Head of caudate nucleus (tissue), 42 donors: ENCODE data around the gene ITGAV.

ENCODE experiments used
- DNase-seq, 42 donors: peaks; one replicate each; pipeline versions ENCODE4 v3.0.0 to v3.0.0-alpha.2; 2020 to 2021; ENCODE audit warnings: mixed read lengths in 7 of 42
- intact Hi-C: fragments of 100-400 bp; cut with DNase I; formaldehyde crosslinking; loops from one replicate; pipeline ENCODE4 v1.15.0; 2022

The ITGAV gene

GRCh38 chr2:186603286-186603685 lies 13.4 kb downstream of the ITGAV start:
- no peak for DNase-seq
- intact Hi-C loops, result no loop called here

DNA sequence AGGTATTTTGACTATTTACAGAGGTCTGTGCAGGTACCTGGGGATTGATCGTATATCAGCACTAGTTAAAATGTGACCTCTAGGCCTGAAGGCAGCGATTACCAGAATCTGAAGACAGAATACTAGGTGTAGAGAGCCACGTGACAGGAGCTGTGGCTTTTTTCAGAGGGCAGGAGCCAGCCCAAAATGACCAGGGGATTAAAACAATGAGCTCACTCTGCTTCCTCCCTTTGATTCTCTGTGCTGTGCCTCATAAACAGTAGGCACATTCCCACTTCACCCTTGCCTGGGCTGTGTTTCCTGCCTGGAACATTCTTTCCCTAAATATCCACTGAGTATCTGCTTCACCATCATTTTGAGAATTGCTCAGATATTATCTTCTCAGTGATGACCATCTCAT lies 15.2 kb downstream of the ITGAV start:
- no peak for DNase-seq
- intact Hi-C loops, result no loop called here

DNA sequence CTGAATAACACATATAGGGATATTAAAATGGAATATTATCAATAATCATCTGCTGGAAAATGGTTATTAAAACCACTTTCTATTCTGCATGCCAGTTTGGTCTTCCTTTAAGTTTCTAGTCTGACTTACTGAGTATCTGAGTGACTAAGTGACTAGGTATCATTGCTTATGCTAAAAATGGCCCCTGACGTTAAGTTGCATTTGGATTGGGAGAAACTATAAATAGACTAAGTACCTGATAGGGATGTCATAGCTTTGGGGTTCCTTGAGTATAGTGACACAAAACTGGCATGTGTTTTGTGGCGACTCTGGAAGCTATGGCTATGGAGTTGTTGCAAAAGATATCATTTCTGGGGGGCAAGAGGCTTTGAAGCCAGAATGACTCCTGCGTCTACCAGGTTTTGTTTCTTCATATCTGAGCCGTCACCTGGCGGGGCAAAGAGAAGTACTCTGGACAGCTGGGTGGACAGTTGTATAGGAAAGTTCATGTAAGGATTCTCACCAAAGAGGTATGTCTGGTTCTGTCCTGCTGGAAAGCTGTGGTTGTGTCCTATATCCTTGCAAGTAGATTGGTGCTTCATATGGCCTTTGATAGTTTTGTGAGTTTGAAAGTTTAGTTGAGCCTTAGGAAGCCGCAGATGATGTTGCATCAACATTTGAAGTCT lies 17.9 kb downstream of the ITGAV start:
- intact Hi-C loops, result no loop called here
- DNase-seq, result no peak

DNA sequence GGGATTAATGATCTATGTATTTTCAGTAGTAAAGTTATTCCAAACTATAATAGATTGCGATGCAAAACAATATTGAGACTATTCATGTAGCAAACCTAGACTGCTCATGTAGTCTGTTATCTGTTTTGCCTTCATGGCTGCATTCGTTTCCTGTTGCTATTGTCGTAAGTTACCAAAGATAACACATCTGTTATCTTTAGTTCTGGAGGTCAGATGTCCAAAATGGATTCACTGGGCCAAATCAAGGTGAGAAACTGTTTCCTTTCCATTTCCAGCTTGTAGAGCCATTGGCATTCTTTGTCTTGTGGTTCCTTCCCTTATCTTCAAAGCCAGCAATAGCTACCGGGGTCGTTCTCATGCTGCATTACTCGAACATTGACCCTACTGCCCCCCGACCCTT lies 20.9 kb downstream of the ITGAV start:
- intact Hi-C loops, result no loop called here
- no peak for DNase-seq

GRCh38 chr2:186611526-186611925 lies 21.7 kb downstream of the ITGAV start:
- intact Hi-C loops, result no loop called here
- DNase-seq, result no peak

DNA sequence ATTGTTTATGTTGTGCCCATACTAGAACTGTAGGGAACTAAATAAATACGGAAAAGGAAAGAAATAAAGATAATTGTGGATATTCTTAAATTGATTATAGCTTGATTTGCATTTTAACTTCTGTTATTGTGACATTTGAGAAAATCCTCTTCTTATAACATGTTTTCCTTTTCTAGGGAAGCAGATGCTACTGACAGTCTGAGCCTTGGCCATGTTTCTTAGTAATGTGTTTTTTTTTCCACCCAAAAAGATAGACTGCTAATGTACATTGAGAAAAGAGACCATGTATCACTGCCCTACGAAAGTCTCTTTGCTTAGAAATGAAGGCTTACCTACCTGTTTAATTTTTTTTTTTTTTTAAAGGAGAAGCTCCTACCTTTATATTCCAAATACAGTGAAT lies 22.2 kb downstream of the ITGAV start:
- DNase-seq, result no peak
- intact Hi-C loops, result no loop called here

- no peak for DNase-seq
- intact Hi-C loops, result no loop called here
Observed at GRCh38 chr2:186612555-186613440, 22.9 kb downstream of the ITGAV start.

DNA sequence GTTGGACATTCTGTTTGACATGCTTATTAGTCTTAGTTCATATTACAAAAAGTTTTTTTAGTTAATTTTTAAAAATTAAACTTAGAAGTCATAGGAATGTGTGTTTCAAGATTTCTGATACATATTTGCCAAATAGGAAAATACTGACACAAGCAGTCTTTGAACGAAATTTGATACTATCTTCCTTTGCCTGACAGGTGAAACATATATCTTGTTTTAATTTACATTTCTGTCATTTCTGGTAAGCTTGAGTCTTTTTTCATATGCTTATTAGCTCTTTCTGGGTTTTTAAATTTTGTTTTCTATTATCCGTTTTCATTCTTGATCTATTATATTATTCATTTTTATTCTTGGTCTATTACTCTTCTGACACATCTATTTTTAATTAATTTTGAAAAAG lies 24.5 kb downstream of the ITGAV start:
- intact Hi-C loops, result no loop called here
- no peak for DNase-seq

DNA sequence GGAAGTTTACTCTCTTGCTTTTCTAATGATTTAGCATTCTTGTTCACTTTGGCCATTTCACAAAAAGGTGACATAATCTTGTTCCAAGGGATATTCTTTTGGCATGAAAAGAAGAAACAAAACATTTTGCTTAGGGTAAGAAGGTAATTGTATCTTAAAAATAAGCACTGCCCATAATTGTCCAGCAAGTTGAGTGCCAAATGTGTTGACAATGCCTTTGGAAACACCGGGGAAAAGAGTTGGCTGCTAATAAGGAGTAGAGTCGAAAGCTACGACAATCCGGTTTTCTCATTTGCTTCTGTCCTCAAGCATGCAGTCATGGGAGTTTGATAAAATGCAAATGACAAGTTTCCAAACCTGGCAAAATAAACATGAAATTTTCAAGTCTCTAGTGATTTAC lies 27.3 kb downstream of the ITGAV start:
- intact Hi-C loops, result no loop called here
- DNase-seq, result no peak

GRCh38 chr2:186617771-186618170 lies 27.9 kb downstream of the ITGAV start:
- no peak for DNase-seq
- intact Hi-C loops, result no loop called here

DNA sequence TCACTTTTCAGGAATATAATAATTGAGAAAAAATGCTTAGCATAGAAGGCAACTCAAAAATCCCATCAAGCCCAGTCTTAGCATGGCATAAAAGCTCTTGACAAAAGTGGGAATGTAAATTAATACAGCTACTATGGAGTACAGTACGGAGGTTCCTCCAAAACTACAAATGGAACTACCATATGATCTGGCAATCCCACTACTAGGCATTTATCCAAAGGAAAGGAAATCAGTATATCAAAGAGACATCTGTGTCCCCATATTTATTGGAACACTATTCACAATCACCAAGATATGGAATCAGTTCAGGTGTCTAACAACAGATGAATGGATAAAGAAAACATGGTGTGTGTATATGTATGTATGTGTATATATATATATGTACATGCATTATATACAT lies 28.8 kb downstream of the ITGAV start:
- intact Hi-C loops, result no loop called here
- DNase-seq, result no peak

DNA sequence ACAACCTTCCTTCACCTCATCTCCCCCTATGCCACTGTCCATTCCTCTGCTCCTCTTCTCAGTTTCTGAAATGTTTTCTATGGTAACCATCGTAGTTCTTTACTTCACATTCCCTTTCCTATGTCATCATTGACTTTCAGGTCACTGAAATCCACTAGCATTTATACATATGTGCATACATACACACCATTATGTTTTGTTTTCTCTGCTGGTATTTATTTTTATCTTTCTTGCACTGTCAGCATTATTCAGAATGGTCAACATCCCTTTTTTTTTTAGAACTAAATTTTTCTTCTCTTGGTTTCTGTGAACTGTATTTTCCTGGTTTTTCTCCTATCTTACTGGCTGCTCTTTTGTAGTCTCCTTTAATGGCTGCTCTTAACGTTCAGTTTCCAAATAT lies 33.2 kb downstream of the ITGAV start:
- intact Hi-C loops, result no loop called here
- DNase-seq, result no peak

DNA sequence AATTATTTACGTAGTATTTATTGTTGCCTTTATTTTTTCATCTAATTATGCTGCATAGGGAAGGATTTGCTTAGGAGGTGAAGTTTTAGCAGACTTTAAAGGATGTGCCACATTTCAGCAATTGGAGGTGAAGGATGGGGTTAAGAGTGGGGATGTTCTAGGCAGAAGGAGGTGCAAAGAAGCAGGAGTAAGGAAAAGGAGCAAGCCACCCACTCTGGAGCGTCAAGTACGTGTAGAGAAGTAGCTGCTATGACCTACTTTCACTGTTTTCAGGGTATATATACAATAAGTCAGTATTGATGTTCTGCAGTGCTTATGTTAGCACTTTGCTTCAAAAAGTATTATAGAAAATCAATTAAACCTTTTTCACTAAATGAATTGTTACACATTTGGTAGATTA lies 34.4 kb downstream of the ITGAV start:
- peak in 14 of 42 donors; percentile 10 to 70 (median 40) for DNase-seq
- intact Hi-C loops, result no loop called here

- intact Hi-C loops, result no loop called here
- DNase-seq, result no peak
Observed at GRCh38 chr2:186629250-186629996, 39.6 kb downstream of the ITGAV start.

GRCh38 chr2:186632417-186632816 lies 42.6 kb downstream of the ITGAV start:
- DNase-seq, result no peak
- intact Hi-C loops, result no loop called here

DNA sequence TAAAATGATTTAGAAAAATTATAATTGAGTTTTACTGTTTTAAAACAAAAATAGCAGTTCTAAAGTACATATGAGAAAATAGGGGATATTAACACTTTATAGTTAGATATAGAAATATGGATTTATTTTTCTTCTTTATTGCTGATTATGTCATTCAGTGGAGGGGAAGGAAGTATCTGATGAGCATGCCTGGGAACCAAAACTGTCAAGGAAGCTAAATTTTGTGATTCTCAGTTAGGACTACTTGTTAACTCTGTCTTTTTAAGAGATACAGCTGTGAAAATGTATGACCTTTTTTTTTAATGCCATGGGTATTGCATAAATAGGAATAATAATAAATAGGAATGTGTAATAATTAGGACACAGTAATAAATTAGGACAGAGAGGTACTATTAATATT lies 44.8 kb downstream of the ITGAV start:
- intact Hi-C loops, result no loop called here

DNA sequence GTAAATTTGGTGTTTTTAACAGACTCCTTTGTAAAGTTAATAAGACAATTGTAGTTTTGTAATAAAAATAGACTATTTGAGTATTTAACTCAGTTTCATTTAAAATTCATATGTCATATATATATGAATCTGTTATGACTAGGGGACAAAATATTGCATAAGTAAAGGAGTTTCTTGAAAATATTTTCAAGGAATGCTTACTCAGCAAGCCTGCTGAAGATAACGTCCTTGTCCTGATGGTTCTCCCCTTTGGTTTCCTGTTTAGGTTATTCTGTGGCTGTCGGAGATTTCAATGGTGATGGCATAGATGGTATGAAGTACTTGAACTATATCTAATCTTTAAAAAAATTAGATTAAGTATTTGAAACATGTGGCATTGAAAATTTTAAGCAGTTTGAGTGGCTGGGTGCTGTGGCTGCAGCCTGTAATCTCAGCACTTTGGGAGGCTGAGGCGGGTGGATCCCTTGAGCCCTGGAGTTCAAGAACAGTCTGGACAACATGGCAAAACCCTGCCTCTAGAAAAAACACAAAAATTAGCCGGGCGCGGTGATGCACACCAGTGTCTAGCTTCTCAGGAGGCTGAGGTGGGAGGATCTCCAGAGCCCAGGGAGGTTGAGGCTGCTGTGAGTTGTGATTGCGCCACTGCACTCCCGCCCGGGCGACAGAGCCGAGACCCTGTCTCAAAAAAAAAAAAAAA lies 47.1 kb downstream of the ITGAV start:
- DNase-seq, result peak in 1 of 42 donors; percentile 12
- intact Hi-C loops, result no loop called here

More for the DNA sequence above, 44.8 kb downstream of the ITGAV start:
- no peak for DNase-seq

- intact Hi-C loops, result no loop called here
- no peak for DNase-seq
Observed at GRCh38 chr2:186637497-186637800, 47.6 kb downstream of the ITGAV start.

GRCh38 chr2:186639939-186640338 lies 50.1 kb downstream of the ITGAV start:
- intact Hi-C loops, result loop anchor here (5.0 kb wide), 1 partner anchor 133 kb away; no protein-coding TSS in a partner anchor
- no peak for DNase-seq
